Thymus (tissue), 11 donors: ENCODE results near the gene PRDM16. TPM values are rescaled to one million over a fixed set of nuclear protein-coding genes. Genes with fewer than 3 reads are reported as not detected.

Experiments used
- DNase-seq, 9 donors: peaks; one replicate each; pipeline ENCODE4 v3.0.0-alpha.2; 2013; ENCODE audit warnings: low spot score in 9 of 9, low read depth in 6 of 9, missing footprints in 1 of 9
- H3K27ac ChIP-seq, 2 donors: one replicate each; pipeline ENCODE4 v1.5.1; 2013; ENCODE audit warnings: control low read depth in 1 of 2, low read depth in 1 of 2, low read length in 1 of 2, mild to moderate bottlenecking in 1 of 2, moderate library complexity in 1 of 2
- H3K27me3 ChIP-seq, 2 donors: one replicate each; pipeline ENCODE4 v1.5.1; 2013; ENCODE audit warnings: low read length in 1 of 2; ENCODE audit not compliant: control insufficient read depth in 2 of 2, insufficient read depth in 1 of 2
- H3K36me3 ChIP-seq, 2 donors: one replicate each; pipeline ENCODE4 v1.5.1; 2013; ENCODE audit warnings: low read length in 1 of 2, mild to moderate bottlenecking in 1 of 2, moderate library complexity in 1 of 2; ENCODE audit not compliant: control insufficient read depth in 2 of 2, insufficient read depth in 2 of 2
- H3K4me1 ChIP-seq, 2 donors: one replicate each; pipeline ENCODE4 v1.5.1; 2013; ENCODE audit warnings: low read length in 2 of 2; ENCODE audit not compliant: control insufficient read depth in 2 of 2, insufficient read depth in 2 of 2
- H3K4me3 ChIP-seq, 2 donors: one replicate each; pipeline ENCODE4 v1.5.1; 2013; ENCODE audit warnings: low read length in 2 of 2, control low read depth in 1 of 2, mild to moderate bottlenecking in 1 of 2
- H3K9me3 ChIP-seq, 2 donors: one replicate each; pipeline ENCODE4 v1.5.1; 2013; ENCODE audit warnings: low read length in 1 of 2, mild to moderate bottlenecking in 1 of 2; ENCODE audit not compliant: control insufficient read depth in 2 of 2, insufficient read depth in 1 of 2
- WGBS: extraction: QIAGEN DNeasy Blood & Tissue Kit; methylation state at CpG from one replicate; pipeline ENCODE4 v1.1.7; 2013; 5-methylcytosine and 5-hydroxymethylcytosine counted together
- polyA plus RNA-seq: library from polyadenylated mRNA; stranded (reverse); fragments of 200-250 nt; gene quantifications from one replicate; pipeline ENCODE4 v1.2.3, GENCODE V29; 2013
- total RNA-seq: library from RNA; stranded (reverse); fragments of 120-200 nt; gene quantifications from one replicate; pipeline ENCODE4 v1.2.4, GENCODE V29; 2013
- donor health status: healthy.

PRDM16 gene
- total and polyA plus RNA-seq, 2 donors = 0.09 to 0.55 TPM

DNA sequence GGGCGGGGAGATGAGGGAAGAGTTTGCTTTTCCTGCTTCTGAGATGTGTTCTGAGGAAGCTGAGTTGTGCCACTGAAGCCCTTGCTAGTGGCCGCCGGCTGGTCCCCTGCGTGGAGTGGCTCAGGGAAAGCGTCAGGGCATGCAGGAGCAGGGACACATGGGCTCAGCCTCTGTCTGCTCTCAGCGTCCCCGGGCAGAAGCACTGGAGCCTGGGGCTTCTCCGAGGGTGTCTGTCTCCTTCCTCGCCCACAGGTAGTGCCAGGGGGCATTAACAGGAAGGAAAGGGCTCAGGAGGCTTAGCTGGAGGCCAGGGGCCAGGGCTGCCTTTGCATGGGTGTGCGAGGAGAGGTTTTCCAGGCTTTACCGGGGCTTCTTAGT lies 7.3 kb downstream of the PRDM16 start:
- WGBS = 82% methylated on average over 11 of the region's 11 CpGs
- no peak for DNase-seq
- no peak overlapping the region for H3K4me3 ChIP-seq

GRCh38 chr1:3077081-3077480 lies 8.1 kb downstream of the PRDM16 start:
- no peaks in the 10 kb centered on the region for H3K36me3 ChIP-seq
- no peaks in the 10 kb centered on the region for H3K4me1 ChIP-seq
- no peaks in the 10 kb centered on the region for H3K9me3 ChIP-seq
- 95% methylated on average over 9 of the region's 9 CpGs for WGBS
- H3K4me3 ChIP-seq = no peak overlapping the region
- no peak overlapping the region for H3K27ac ChIP-seq
- peaks cover 43 to 93% of the 10 kb centered on the region in 2 donors for H3K27me3 ChIP-seq
- no peak for DNase-seq

More for the DNA sequence above, 7.3 kb downstream of the PRDM16 start:
- H3K27ac ChIP-seq = no peak overlapping the region
- no peaks in the 10 kb centered on the region for H3K4me1 ChIP-seq
- no peaks in the 10 kb centered on the region for H3K36me3 ChIP-seq
- H3K9me3 ChIP-seq = no peaks in the 10 kb centered on the region
- peaks cover 50 to 95% of the 10 kb centered on the region in 2 donors for H3K27me3 ChIP-seq

GRCh38 chr1:3077561-3077960 lies 8.6 kb downstream of the PRDM16 start:
- Histone ChIP-seq H3K4me1 (no peaks in the 10 kb centered on the region), H3K27ac (no peak overlapping the region), H3K9me3 (no peaks in the 10 kb centered on the region), H3K4me3 (no peak overlapping the region), H3K27me3 (peaks cover 38 to 92% of the 10 kb centered on the region in 2 donors), H3K36me3 (no peaks in the 10 kb centered on the region)
- no peak for DNase-seq
- 87% methylated on average over 4 of the region's 4 CpGs for WGBS

- H3K9me3 ChIP-seq = no peaks in the 10 kb centered on the region
- H3K27ac ChIP-seq = no peak overlapping the region
- H3K4me3 ChIP-seq = no peak overlapping the region
- no peaks in the 10 kb centered on the region for H3K36me3 ChIP-seq
- peaks cover 29 to 86% of the 10 kb centered on the region in 2 donors for H3K27me3 ChIP-seq
- no peaks in the 10 kb centered on the region for H3K4me1 ChIP-seq
- 54% methylated on average over 15 of the region's 15 CpGs for WGBS
- no peak for DNase-seq
Measured at GRCh38 chr1:3078430-3078861, 9.4 kb downstream of the PRDM16 start.

DNA sequence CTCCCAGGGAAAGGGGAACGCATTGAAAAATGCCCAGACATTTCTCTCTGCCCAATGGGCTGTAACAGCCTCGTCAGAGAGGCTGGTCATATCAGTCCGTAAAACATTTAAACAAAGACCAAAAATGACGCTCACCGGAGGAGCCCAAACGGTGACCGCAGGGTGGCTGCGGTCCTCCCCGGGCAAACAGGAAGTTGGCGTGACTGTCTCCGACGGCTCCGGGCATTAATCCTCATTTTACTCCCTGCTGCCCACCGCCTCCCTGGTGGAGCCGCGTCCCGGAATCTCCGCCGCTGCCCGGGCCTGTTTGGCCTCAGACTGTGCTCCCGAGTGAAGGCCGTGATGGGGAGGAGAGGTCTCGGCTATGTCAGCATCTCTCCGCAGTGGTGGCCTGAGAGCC lies 9.9 kb downstream of the PRDM16 start:
- Histone ChIP-seq H3K9me3 (no peaks in the 10 kb centered on the region), H3K36me3 (no peaks in the 10 kb centered on the region), H3K4me1 (no peaks in the 10 kb centered on the region), H3K27me3 (peaks cover 25 to 81% of the 10 kb centered on the region in 2 donors), H3K4me3 (no peak overlapping the region), H3K27ac (no peak overlapping the region)
- WGBS = 73% methylated on average over 24 of the region's 24 CpGs
- DNase-seq = no peak

DNA sequence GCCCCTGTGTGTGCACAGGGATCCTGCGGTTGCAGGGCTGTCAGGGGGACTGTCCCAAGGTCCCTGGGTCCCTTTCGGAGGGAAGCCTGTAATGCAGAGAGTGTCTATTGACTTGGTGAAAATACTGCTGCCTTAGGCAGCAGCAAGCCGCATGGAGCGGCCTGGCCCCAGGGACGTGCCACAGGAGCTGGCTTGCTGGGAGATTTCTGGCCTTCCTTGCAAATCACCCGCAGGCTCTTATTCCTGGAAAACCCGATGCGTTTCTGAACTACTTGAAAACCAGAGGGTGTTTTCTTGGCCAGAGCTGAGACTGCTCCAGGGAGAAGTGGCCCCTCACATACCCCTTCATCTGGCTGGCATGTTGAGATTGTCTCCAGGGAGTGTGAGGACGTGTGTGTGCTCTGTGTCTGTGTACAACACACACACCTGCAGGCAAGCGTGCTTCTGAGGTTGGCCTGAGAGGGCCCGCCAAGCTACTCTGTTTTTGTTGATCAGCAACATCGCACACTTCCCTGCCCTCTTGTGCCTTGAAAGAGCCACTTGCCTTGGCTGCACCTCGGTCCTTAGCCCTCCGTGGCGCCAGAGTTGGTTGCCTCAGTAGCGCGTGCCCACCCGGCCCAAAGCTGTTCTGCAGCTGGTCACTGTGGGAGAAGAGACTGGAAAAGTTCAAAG lies 10.5 kb downstream of the PRDM16 start:
- peaks cover 18 to 78% of the 10 kb centered on the region in 2 donors for H3K27me3 ChIP-seq
- no peaks in the 10 kb centered on the region for H3K9me3 ChIP-seq
- DNase-seq = no peak
- H3K4me3 ChIP-seq = no peak overlapping the region
- no peaks in the 10 kb centered on the region for H3K36me3 ChIP-seq
- H3K27ac ChIP-seq = no peak overlapping the region
- 95% methylated on average over 18 of the region's 18 CpGs for WGBS
- H3K4me1 ChIP-seq = no peaks in the 10 kb centered on the region

DNA sequence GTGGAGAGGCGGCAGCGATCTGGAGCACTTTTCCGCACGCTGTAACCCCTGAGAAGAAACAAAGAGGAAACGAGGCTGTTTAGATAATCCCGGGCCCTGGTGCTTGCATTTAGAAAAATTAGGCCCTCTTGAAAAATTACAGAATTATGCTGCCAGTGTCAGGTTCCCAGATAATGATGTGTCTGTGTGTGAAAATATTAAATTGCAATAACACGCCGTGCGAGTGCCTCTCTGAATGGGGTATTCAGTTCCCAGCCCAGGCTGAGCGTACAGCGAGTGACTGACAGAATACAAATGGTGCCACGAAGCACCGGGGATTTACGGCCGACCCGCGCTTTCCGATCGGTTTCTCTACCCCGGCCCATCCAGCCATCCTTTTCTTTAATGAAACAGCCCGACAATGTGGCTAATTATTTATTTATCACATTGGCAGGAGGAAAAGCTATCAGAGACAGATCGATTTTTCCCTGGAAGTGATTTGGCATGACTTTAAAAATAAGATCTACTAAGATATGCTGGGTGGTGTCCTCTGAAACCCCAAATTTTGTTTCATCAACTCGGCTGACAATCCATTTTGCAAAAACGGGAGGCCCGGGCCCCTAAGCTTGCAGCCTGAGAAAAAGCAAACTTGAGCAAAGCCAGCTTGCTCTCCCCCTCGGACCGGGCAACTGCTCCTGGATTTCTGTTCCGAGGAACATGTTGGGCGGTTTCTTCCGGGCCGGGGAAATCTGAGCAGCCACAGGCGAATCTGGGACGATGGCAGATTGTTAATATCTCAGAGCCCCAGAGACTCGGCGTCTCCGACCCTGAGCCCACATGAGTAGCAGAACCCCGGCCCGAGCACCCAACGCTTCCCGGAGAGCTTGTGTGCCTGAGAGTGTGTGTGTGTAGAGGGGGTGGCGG lies 11.3 kb downstream of the PRDM16 start:
- Histone ChIP-seq H3K9me3 (no peaks in the 10 kb centered on the region), H3K27ac (no peak overlapping the region), H3K27me3 (peaks cover 12 to 71% of the 10 kb centered on the region in 2 donors), H3K4me3 (no peak overlapping the region), H3K4me1 (no peaks in the 10 kb centered on the region), H3K36me3 (no peaks in the 10 kb centered on the region)
- 94% methylated on average over 41 of the region's 41 CpGs for WGBS
- DNase-seq = no peak

GRCh38 chr1:3081171-3081683 lies 12.2 kb downstream of the PRDM16 start:
- Histone ChIP-seq H3K36me3 (no peaks in the 10 kb centered on the region), H3K27me3 (peaks cover 6 to 64% of the 10 kb centered on the region in 2 donors), H3K4me1 (no peaks in the 10 kb centered on the region), H3K27ac (no peak overlapping the region), H3K9me3 (no peaks in the 10 kb centered on the region), H3K4me3 (no peak overlapping the region)
- no peak for DNase-seq
- 96% methylated on average over 23 of the region's 23 CpGs for WGBS

DNA sequence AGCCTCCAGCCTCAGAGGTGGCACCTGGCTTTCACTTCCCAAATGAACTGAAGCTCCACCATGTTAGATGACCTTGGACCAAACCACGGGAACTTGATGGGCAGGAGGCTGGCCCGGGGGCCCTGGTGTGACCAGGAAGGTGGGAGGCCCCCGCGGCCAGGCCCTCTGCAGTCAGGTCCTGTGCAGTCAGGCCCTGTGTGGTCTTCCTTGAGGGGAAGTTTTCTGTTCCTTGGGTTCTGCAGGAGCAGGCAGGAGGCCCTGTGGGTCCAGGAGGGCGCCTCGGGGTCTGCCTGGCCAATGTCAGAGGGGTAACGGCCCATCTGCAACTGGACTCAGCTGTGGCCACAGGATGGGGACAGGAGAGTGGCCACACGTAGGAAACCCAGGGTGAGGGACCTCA lies 13.0 kb downstream of the PRDM16 start:
- Histone ChIP-seq H3K27ac (no peak overlapping the region), H3K9me3 (no peaks in the 10 kb centered on the region), H3K36me3 (no peaks in the 10 kb centered on the region), H3K4me3 (no peak overlapping the region), H3K4me1 (no peaks in the 10 kb centered on the region), H3K27me3 (peaks cover 2 to 58% of the 10 kb centered on the region in 2 donors)
- no peak for DNase-seq
- 95% methylated on average over 8 of the region's 8 CpGs for WGBS
